HL-60 (cell line): ENCODE data around the gene GP2.

Source experiments
- DNase-seq, 2 experiments: peaks; one replicate each; pipeline ENCODE4 v3.0.0-alpha.2; 2010 to 2020; ENCODE audit warnings: low read depth in 1 of 2, low spot score in 1 of 2
- H3K27ac ChIP-seq: fragments of 250-450 bp; sonication (Bioruptor Pico); replicated peaks from 2 replicates; pipeline ENCODE4 v1.5.1; 2020; ENCODE audit warnings: mild to moderate bottlenecking, moderate library complexity
- H3K27me3 ChIP-seq: fragments of 250-450 bp; sonication (Bioruptor Pico); 2 replicates; pipeline ENCODE4 v1.5.1; 2021; ENCODE audit warnings: mild to moderate bottlenecking, moderate library complexity; ENCODE audit not compliant: insufficient read depth, poor library complexity, severe bottlenecking
- H3K4me3 ChIP-seq: replicated peaks from 2 replicates; pipeline ENCODE4 v1.5.1; 2011; ENCODE audit warnings: mild to moderate bottlenecking, control low read depth, low read length; ENCODE audit not compliant: insufficient read depth
- GABPA ChIP-seq: IDR thresholded peaks from 2 replicates; pipeline ENCODE4 v1.6.1; 2012; ENCODE audit warnings: low read depth
- POLR2AphosphoS5 ChIP-seq: IDR thresholded peaks from 2 replicates; pipeline ENCODE4 v1.6.1; 2012; ENCODE audit warnings: low read depth
- SPI1 ChIP-seq: IDR thresholded peaks from 2 replicates; pipeline ENCODE4 v1.6.1; 2012; ENCODE audit warnings: low read depth, mild to moderate bottlenecking, borderline replicate concordance
- TF ChIP-seq, protein P1 (sequence below): IDR thresholded peaks from one replicate; pipeline ENCODE4 v1.5.1; 2011; ENCODE audit warnings: low read length, control low read depth, inconsistent platforms; ENCODE audit not compliant: insufficient read depth
- TF ChIP-seq, protein P2 (sequence below): IDR thresholded peaks from 2 replicates; pipeline ENCODE4 v1.6.1; 2012; ENCODE audit warnings: low read depth; ENCODE audit not compliant: insufficient replicate concordance

The GP2 gene

DNA sequence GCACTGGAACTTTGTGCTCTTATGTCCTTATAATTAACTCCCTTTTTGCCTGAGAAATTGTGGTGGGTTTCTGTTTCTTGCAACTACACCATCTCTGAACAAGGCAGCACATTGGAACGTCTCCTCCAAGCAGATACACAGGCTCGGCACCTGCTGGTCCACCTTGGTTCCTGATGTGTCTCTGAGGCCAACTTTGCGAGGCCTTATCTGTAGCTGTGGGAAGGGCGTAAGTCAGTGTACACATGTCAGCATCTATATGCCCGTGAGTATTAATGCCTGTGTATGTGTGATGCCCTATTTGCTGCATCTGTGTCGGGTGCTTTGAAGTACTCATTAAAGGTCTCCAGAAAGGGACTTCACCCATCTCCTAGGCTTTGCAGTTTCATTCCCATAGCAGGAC lies 17.5 kb downstream of the GP2 start:
- Histone ChIP-seq H3K27me3 (no peaks in the 10 kb centered on the region), H3K27ac (no peak overlapping the region), H3K4me3 (no peak overlapping the region)
- no peak for TF ChIP-seq POLR2AphosphoS5
- TF ChIP-seq GABPA, result no peak
- TF ChIP-seq, protein P1, sequence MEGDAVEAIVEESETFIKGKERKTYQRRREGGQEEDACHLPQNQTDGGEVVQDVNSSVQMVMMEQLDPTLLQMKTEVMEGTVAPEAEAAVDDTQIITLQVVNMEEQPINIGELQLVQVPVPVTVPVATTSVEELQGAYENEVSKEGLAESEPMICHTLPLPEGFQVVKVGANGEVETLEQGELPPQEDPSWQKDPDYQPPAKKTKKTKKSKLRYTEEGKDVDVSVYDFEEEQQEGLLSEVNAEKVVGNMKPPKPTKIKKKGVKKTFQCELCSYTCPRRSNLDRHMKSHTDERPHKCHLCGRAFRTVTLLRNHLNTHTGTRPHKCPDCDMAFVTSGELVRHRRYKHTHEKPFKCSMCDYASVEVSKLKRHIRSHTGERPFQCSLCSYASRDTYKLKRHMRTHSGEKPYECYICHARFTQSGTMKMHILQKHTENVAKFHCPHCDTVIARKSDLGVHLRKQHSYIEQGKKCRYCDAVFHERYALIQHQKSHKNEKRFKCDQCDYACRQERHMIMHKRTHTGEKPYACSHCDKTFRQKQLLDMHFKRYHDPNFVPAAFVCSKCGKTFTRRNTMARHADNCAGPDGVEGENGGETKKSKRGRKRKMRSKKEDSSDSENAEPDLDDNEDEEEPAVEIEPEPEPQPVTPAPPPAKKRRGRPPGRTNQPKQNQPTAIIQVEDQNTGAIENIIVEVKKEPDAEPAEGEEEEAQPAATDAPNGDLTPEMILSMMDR, result no peak
- TF ChIP-seq, protein P2, sequence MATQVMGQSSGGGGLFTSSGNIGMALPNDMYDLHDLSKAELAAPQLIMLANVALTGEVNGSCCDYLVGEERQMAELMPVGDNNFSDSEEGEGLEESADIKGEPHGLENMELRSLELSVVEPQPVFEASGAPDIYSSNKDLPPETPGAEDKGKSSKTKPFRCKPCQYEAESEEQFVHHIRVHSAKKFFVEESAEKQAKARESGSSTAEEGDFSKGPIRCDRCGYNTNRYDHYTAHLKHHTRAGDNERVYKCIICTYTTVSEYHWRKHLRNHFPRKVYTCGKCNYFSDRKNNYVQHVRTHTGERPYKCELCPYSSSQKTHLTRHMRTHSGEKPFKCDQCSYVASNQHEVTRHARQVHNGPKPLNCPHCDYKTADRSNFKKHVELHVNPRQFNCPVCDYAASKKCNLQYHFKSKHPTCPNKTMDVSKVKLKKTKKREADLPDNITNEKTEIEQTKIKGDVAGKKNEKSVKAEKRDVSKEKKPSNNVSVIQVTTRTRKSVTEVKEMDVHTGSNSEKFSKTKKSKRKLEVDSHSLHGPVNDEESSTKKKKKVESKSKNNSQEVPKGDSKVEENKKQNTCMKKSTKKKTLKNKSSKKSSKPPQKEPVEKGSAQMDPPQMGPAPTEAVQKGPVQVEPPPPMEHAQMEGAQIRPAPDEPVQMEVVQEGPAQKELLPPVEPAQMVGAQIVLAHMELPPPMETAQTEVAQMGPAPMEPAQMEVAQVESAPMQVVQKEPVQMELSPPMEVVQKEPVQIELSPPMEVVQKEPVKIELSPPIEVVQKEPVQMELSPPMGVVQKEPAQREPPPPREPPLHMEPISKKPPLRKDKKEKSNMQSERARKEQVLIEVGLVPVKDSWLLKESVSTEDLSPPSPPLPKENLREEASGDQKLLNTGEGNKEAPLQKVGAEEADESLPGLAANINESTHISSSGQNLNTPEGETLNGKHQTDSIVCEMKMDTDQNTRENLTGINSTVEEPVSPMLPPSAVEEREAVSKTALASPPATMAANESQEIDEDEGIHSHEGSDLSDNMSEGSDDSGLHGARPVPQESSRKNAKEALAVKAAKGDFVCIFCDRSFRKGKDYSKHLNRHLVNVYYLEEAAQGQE, result no peak
- TF ChIP-seq SPI1, result no peak
- no peak for DNase-seq

DNA sequence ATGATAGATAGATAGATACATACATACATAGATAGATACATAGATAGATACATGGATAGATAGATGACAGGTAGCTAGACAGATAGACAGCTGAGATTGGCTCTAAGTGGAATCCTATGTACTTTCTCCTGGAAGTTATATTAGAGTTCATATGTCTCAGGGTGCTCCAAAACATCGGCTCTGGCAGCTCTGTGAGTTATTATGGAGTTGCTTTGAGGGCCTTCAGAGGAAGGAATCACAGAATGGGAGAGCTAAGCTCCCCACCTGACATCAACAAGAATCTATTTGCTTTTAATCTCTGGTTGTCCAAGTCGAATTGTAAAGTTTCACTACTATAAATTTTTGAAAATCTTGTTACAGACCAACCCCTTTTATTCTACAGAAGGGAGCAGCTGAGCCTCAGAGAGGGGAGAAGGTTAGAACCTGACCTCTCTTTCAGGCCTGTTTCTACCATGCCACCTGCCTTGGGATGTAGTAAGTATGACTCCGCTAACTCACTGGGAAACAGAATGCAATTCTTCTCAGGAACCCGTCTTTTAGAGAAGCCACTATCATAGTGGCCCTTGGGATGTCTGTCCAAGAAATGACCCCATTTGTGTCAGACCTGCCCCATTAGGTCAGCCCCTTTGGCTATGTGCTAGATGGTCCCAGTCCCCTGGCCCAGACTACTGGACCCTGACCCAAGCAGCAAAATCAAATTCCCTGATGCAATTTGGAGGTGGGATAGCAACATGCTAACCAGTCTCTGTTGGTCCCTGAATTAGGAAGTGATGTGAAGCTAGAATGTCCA lies 18.3 kb downstream of the GP2 start:
- Histone ChIP-seq H3K27me3 (no peaks in the 10 kb centered on the region), H3K4me3 (no peak overlapping the region), H3K27ac (no peak overlapping the region)
- no peak for DNase-seq
- TF ChIP-seq, protein P1, result no peak
- no peak for TF ChIP-seq POLR2AphosphoS5

DNA sequence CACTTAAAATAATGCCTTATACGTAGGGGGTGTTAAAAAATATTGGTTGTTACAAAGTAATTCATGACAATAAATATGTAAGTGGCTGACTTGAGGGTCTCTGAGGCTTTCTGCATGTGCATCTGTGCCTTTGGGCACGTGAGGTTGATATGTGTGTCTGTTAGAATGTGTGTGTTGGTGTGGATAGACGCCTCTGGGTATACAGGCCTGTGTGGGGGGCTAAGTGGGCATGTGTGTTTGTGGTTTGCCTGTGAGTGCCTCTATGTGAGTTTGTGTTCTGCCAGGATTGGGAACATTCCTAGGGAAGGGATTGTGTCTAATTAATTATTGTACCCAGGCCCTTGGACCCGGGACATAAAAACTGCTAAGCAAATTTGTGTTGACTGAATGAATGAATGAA lies 19.0 kb downstream of the GP2 start:
- no peak overlapping the region for H3K27ac ChIP-seq
- H3K27me3 ChIP-seq, result no peaks in the 10 kb centered on the region
- DNase-seq, result no peak
- H3K4me3 ChIP-seq, result no peak overlapping the region
- TF ChIP-seq GABPA (no peak), SPI1 (no peak)

DNA sequence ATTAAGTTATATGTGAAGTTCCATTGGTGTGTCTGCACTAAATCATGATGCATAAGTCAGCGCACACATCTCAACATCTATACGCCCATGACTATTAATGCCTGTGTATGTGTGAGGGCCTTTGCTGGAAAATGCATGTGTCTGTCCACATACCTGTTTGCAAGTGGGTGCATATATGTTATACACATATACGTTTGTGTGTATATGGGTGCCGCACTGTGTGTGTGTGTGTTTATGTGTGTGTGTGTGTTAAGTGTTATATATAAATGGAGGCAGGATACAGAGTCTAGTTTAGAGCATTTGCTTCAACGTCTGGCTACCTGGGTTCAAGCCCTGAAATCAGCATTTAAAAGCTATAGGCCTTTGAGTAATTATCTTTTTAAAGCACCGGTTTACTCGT lies 19.5 kb downstream of the GP2 start:
- Histone ChIP-seq H3K27me3 (no peaks in the 10 kb centered on the region), H3K27ac (no peak overlapping the region), H3K4me3 (no peak overlapping the region)
- DNase-seq, result no peak
- TF ChIP-seq SPI1 (no peak), POLR2AphosphoS5 (no peak), GABPA (no peak)
- TF ChIP-seq, protein P2, result no peak
- TF ChIP-seq, protein P1, result no peak
